SK-N-SH treated with all-trans-retinoic acid at 6 μM for 48 hours (cell line): ENCODE results near the gene LGALS1.

Source experiments
- ATAC-seq: fragments of 200-7000 bp; cut with Tn5 transposase; 3 replicates; pipeline ENCODE4 v1.9.1; 2020; ENCODE audit warnings: mild to moderate bottlenecking, moderate library complexity
- BACH2 ChIP-seq: fragments of 250-450 bp; sonication (Bioruptor Pico); IDR thresholded peaks from 2 replicates; pipeline ENCODE4 v1.9.0; 2021; ENCODE audit warnings: mild to moderate bottlenecking, borderline replicate concordance
- ESRRG ChIP-seq: fragments of 250-450 bp; sonication (Bioruptor Pico); IDR thresholded peaks from 2 replicates; pipeline ENCODE4 v1.6.1; 2021; ENCODE audit warnings: mild to moderate bottlenecking
- GLIS3 ChIP-seq: fragments of 250-450 bp; sonication (Bioruptor Pico); IDR thresholded peaks from 2 replicates; pipeline ENCODE4 v1.5.0; 2020; ENCODE audit warnings: mild to moderate bottlenecking, moderate library complexity
- ISL1 ChIP-seq: fragments of 250-450 bp; sonication (Bioruptor Pico); IDR thresholded peaks from 2 replicates; pipeline ENCODE4 v2.1.2; 2022; ENCODE audit warnings: mild to moderate bottlenecking, moderate library complexity
- OSR1 ChIP-seq: fragments of 250-450 bp; sonication (Bioruptor Pico); IDR thresholded peaks from 2 replicates; pipeline ENCODE4 v1.8.0; 2022; ENCODE audit warnings: moderate library complexity, mild to moderate bottlenecking, inconsistent platforms
- PPARA ChIP-seq: fragments of 250-450 bp; sonication (Bioruptor Pico); IDR thresholded peaks from 2 replicates; pipeline ENCODE4 v1.5.0; 2020; ENCODE audit warnings: mild to moderate bottlenecking, borderline replicate concordance
- TCF4 ChIP-seq: fragments of 250-450 bp; sonication (Bioruptor Pico); IDR thresholded peaks from 2 replicates; pipeline ENCODE4 v1.8.0; 2021; ENCODE audit warnings: mild to moderate bottlenecking, moderate library complexity, borderline replicate concordance
- TOX ChIP-seq: fragments of 250-450 bp; sonication (Bioruptor Pico); IDR thresholded peaks from 2 replicates; pipeline ENCODE4 v1.8.0; 2021; ENCODE audit warnings: mild to moderate bottlenecking, moderate library complexity, borderline replicate concordance
- ZC3H10 ChIP-seq: fragments of 250-450 bp; sonication (Bioruptor Pico); IDR thresholded peaks from 2 replicates; pipeline ENCODE4 v1.5.1; 2021; ENCODE audit warnings: mild to moderate bottlenecking, moderate library complexity
- ZFP3 ChIP-seq: fragments of 250-450 bp; sonication (Bioruptor Pico); IDR thresholded peaks from 2 replicates; pipeline ENCODE4 v1.5.0; 2020; ENCODE audit warnings: mild to moderate bottlenecking, moderate library complexity
- ZFP30 ChIP-seq: fragments of 450-650 bp; formaldehyde crosslinking; IDR thresholded peaks from 2 replicates; pipeline ENCODE4 v1.5.0; 2022; ENCODE audit warnings: mild to moderate bottlenecking, moderate library complexity
- ZNF565 ChIP-seq: fragments of 450-650 bp; formaldehyde crosslinking; conservative IDR thresholded peaks from 2 replicates; pipeline ENCODE4 v1.5.0; 2020; ENCODE audit warnings: low read depth, mild to moderate bottlenecking, moderate library complexity
- ZNF8 ChIP-seq: fragments of 450-650 bp; formaldehyde crosslinking; IDR thresholded peaks from 2 replicates; pipeline ENCODE4 v1.5.0; 2020; ENCODE audit warnings: mild to moderate bottlenecking, moderate library complexity
- TF ChIP-seq, protein P1 (sequence below): fragments of 250-450 bp; sonication (Bioruptor Pico); IDR thresholded peaks from 2 replicates; pipeline ENCODE4 v1.5.1; 2021; ENCODE audit warnings: mild to moderate bottlenecking, moderate library complexity
- TF ChIP-seq, protein P2 (sequence below): fragments of 250-450 bp; sonication (Bioruptor Pico); IDR thresholded peaks from 2 replicates; pipeline ENCODE4 v1.8.0; 2021; ENCODE audit warnings: low read depth, mild to moderate bottlenecking, moderate library complexity, borderline replicate concordance
- TF ChIP-seq, protein P3 (sequence below): fragments of 250-450 bp; sonication (Bioruptor Pico); IDR thresholded peaks from 2 replicates; pipeline ENCODE4 v1.8.0; 2020; ENCODE audit warnings: mild to moderate bottlenecking, moderate library complexity, borderline replicate concordance
- TF ChIP-seq, protein P4 (sequence below): fragments of 250-450 bp; sonication (Bioruptor Pico); IDR thresholded peaks from 2 replicates; pipeline ENCODE4 v1.5.0; 2020; ENCODE audit warnings: mild to moderate bottlenecking, moderate library complexity
- TF ChIP-seq, protein P5 (sequence below): fragments of 250-450 bp; sonication (Bioruptor Pico); IDR thresholded peaks from 2 replicates; pipeline ENCODE4 v1.5.1; 2020; ENCODE audit warnings: low read depth, mild to moderate bottlenecking, moderate library complexity

Gene LGALS1

DNA sequence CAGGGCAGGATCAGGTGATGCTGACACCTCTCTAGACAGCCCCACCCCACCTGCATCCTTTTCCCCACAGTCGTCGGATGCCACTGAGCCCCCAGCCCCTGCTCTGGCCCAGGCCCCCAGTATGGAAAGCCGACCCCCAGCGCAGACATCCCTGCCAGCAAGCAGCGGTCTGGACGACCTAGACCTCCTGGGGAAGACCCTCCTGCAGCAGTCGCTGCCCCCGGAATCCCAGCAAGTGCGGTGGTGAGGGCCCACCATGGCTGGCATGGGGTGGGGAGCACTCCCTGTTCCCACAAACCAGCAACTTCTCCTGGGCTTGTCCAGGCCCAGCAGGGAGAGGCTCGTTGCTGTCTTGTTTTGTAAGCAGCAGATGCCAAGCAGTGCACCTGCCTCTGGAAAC, 45.5 kb upstream of the LGALS1 start:
- ATAC-seq, result no peak
- TF ChIP-seq OSR1 (CRISPR knock-in tag) (no peak), TCF4 (CRISPR knock-in tag) (no peak), BACH2 (CRISPR knock-in tag) (no peak), ISL1 (CRISPR knock-in tag) (no peak), TOX (CRISPR knock-in tag) (no peak), ZNF565 (CRISPR knock-in tag) (no peak), PPARA (CRISPR knock-in tag) (no peak), ZFP3 (CRISPR knock-in tag) (no peak), GLIS3 (no peak)
- TF ChIP-seq, protein P1, sequence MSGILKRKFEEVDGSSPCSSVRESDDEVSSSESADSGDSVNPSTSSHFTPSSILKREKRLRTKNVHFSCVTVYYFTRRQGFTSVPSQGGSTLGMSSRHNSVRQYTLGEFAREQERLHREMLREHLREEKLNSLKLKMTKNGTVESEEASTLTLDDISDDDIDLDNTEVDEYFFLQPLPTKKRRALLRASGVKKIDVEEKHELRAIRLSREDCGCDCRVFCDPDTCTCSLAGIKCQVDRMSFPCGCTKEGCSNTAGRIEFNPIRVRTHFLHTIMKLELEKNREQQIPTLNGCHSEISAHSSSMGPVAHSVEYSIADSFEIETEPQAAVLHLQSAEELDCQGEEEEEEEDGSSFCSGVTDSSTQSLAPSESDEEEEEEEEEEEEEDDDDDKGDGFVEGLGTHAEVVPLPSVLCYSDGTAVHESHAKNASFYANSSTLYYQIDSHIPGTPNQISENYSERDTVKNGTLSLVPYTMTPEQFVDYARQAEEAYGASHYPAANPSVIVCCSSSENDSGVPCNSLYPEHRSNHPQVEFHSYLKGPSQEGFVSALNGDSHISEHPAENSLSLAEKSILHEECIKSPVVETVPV (CRISPR knock-in tag), result no peak
- TF ChIP-seq, protein P2, sequence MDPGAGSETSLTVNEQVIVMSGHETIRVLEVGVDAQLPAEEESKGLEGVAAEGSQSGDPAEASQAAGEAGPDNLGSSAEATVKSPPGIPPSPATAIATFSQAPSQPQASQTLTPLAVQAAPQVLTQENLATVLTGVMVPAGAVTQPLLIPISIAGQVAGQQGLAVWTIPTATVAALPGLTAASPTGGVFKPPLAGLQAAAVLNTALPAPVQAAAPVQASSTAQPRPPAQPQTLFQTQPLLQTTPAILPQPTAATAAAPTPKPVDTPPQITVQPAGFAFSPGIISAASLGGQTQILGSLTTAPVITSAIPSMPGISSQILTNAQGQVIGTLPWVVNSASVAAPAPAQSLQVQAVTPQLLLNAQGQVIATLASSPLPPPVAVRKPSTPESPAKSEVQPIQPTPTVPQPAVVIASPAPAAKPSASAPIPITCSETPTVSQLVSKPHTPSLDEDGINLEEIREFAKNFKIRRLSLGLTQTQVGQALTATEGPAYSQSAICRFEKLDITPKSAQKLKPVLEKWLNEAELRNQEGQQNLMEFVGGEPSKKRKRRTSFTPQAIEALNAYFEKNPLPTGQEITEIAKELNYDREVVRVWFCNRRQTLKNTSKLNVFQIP, result no peak
- TF ChIP-seq, protein P3, sequence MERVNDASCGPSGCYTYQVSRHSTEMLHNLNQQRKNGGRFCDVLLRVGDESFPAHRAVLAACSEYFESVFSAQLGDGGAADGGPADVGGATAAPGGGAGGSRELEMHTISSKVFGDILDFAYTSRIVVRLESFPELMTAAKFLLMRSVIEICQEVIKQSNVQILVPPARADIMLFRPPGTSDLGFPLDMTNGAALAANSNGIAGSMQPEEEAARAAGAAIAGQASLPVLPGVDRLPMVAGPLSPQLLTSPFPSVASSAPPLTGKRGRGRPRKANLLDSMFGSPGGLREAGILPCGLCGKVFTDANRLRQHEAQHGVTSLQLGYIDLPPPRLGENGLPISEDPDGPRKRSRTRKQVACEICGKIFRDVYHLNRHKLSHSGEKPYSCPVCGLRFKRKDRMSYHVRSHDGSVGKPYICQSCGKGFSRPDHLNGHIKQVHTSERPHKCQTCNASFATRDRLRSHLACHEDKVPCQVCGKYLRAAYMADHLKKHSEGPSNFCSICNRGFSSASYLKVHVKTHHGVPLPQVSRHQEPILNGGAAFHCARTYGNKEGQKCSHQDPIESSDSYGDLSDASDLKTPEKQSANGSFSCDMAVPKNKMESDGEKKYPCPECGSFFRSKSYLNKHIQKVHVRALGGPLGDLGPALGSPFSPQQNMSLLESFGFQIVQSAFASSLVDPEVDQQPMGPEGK (CRISPR knock-in tag), result no peak
- TF ChIP-seq, protein P4, sequence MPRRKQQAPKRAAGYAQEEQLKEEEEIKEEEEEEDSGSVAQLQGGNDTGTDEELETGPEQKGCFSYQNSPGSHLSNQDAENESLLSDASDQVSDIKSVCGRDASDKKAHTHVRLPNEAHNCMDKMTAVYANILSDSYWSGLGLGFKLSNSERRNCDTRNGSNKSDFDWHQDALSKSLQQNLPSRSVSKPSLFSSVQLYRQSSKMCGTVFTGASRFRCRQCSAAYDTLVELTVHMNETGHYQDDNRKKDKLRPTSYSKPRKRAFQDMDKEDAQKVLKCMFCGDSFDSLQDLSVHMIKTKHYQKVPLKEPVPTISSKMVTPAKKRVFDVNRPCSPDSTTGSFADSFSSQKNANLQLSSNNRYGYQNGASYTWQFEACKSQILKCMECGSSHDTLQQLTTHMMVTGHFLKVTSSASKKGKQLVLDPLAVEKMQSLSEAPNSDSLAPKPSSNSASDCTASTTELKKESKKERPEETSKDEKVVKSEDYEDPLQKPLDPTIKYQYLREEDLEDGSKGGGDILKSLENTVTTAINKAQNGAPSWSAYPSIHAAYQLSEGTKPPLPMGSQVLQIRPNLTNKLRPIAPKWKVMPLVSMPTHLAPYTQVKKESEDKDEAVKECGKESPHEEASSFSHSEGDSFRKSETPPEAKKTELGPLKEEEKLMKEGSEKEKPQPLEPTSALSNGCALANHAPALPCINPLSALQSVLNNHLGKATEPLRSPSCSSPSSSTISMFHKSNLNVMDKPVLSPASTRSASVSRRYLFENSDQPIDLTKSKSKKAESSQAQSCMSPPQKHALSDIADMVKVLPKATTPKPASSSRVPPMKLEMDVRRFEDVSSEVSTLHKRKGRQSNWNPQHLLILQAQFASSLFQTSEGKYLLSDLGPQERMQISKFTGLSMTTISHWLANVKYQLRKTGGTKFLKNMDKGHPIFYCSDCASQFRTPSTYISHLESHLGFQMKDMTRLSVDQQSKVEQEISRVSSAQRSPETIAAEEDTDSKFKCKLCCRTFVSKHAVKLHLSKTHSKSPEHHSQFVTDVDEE (CRISPR knock-in tag), result no peak
- TF ChIP-seq, all 23 proteins: peak for 0

DNA sequence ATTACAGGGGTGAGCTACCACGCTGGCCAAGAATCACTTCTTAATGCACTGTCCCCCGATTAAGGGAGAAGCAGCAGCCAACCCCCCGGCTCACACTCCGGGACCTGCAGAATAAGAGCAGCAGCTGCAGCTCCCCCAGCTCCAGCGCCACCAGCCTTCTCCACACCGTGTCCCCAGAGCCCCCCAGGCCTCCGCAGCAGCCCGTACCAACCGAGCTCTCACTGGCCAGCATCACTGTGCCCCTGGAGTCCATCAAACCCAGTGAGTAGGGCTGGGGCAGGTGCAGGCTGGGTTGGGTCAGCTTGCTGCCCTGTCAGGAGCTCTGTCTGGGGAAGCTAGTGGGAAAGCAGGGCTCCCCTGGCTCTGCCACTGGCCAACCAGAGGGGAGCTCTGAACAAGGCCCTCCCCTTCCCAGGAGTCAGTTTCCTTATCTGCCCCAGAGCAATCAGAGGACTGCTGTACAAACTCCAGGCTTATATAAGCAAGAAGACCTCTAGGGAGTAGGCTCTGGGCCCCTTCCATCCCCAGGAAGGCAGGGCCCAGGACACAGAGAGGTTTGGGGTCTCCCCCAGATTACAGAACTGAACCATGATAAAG, 44.5 kb upstream of the LGALS1 start:
- no peak for ATAC-seq
- TF ChIP-seq ESRRG, result no peak
- TF ChIP-seq ZC3H10 (CRISPR knock-in tag), result no peak
- TF ChIP-seq, protein P3 (CRISPR knock-in tag), result no peak
- TF ChIP-seq, protein P5, sequence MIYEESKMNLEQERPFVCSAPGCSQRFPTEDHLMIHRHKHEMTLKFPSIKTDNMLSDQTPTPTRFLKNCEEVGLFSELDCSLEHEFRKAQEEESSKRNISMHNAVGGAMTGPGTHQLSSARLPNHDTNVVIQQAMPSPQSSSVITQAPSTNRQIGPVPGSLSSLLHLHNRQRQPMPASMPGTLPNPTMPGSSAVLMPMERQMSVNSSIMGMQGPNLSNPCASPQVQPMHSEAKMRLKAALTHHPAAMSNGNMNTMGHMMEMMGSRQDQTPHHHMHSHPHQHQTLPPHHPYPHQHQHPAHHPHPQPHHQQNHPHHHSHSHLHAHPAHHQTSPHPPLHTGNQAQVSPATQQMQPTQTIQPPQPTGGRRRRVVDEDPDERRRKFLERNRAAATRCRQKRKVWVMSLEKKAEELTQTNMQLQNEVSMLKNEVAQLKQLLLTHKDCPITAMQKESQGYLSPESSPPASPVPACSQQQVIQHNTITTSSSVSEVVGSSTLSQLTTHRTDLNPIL, result no peak

DNA sequence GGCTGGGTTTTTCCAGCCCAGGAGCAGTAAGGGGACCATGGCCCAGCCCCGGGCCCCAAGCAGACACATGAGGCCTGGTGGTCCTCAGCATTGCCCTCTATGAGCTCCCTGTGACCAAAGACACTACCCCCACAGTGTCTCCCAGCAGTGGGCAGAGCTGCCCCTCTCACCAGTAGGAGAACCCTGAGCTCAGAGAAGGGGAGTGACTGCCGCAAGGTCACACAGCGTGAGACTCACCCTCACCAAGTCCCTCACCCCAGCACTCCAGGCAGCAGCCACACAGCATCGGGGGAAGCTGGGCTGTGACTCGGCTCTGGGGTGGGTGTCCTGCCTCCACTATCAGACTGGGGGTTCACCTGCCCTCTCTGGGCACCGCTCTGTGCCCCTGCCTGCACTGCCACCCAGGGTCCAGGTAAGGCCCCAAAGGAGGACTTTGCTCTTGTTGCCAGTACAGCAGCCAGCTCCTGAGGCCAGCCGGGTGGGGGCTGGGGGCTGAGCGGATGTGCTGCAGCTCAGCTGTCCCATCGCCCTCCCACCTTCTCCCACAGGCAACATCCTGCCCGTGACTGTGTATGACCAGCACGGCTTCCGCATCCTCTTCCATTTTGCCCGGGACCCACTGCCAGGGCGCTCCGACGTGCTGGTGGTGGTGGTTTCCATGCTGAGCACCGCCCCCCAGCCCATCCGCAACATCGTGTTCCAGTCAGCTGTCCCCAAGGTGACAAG, 43.8 kb upstream of the LGALS1 start:
- no peak for ATAC-seq
- no peak for TF ChIP-seq TCF4 (CRISPR knock-in tag)
- TF ChIP-seq, protein P5, result no peak
- no peak for TF ChIP-seq OSR1 (CRISPR knock-in tag)
- no peak for TF ChIP-seq ZNF565 (CRISPR knock-in tag)
- no peak for TF ChIP-seq ZFP30
- TF ChIP-seq ESRRG, result no peak
- TF ChIP-seq, protein P1 (CRISPR knock-in tag), result no peak
- TF ChIP-seq, protein P2, result no peak
- no peak for TF ChIP-seq ZNF8 (CRISPR knock-in tag)
- TF ChIP-seq ZFP3 (CRISPR knock-in tag), result no peak
